ENCODE results near the gene HELB. TPM values are rescaled to one million over a fixed set of nuclear protein-coding genes. Genes with fewer than 3 reads are reported as not detected.

HELB gene
- total RNA-seq, 6 experiments from 2014 or later, result 1.5 to 4.2 (median 3.3) TPM

DNA sequence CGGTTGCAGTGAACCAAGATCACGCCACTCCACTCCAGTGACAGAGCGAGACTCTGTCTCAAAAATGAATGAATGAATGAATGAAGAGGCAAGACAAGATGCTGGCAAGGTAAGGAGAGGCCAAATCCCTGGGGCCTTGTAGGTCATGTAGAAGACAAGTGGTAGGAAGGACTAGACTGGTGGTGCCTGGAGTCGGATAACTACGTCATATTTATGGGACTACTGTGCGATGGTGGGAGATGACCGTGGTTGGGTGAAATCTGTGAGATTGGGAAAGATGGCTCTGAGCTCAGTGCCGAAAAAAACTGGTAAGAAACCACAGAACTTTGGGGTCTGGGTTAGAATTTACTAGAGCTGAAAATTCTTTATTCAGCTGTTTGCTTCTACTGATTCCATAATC is 50.6 kb downstream of the HELB start:
- Histone ChIP-seq H3K9me3 (no peaks in the 10 kb centered on the region), H3K36me3 (no peaks in the 10 kb centered on the region), H3K27ac (no peak overlapping the region), H3K27me3 (no peaks in the 10 kb centered on the region), H3K4me3 (no peak overlapping the region), H3K4me1 (no peaks in the 10 kb centered on the region)
- no peak for TF ChIP-seq POLR2A (IDR thresholded peaks at IDR 0.05)
- TF ChIP-seq, protein P1, sequence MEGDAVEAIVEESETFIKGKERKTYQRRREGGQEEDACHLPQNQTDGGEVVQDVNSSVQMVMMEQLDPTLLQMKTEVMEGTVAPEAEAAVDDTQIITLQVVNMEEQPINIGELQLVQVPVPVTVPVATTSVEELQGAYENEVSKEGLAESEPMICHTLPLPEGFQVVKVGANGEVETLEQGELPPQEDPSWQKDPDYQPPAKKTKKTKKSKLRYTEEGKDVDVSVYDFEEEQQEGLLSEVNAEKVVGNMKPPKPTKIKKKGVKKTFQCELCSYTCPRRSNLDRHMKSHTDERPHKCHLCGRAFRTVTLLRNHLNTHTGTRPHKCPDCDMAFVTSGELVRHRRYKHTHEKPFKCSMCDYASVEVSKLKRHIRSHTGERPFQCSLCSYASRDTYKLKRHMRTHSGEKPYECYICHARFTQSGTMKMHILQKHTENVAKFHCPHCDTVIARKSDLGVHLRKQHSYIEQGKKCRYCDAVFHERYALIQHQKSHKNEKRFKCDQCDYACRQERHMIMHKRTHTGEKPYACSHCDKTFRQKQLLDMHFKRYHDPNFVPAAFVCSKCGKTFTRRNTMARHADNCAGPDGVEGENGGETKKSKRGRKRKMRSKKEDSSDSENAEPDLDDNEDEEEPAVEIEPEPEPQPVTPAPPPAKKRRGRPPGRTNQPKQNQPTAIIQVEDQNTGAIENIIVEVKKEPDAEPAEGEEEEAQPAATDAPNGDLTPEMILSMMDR (IDR thresholded peaks at IDR 0.05), result no peak
- intact Hi-C loops (cut with DNase I), result no loop called here
- WGBS (ENCODE audit: insufficient coverage, low coverage, low lambda C conversion rate, missing lambda C conversion rate), result 90% methylated on average over 4 of the region's 8 CpGs
- ATAC-seq (no peak), DNase-seq (no peak)

DNA sequence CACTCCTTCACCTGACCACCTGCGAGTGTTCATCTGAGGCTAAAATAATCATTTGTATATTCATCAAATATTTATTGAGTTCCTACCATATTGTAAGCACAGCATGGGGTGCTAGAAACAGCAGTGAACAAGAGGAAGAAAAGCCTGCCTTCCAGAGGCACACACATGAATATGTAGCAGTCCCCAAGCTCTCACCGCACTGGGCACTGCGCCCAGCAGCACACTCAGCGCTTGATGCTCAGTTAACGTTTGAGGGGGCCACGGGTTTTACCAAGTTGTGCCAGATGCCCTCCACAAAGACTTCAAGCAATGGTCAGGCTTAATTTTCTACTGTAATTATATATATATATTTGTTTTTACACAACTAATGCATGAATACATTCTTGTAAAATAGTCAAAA is 52.0 kb downstream of the HELB start:
- H3K9me3 ChIP-seq, result no peaks in the 10 kb centered on the region
- intact Hi-C loops (cut with DNase I), result no loop called here
- H3K4me1 ChIP-seq, result no peaks in the 10 kb centered on the region
- ATAC-seq (no peak), DNase-seq (no peak)
- H3K27me3 ChIP-seq, result no peaks in the 10 kb centered on the region
- WGBS (ENCODE audit: insufficient coverage, low coverage, low lambda C conversion rate, missing lambda C conversion rate), result 73% methylated on average over 5 of the region's 6 CpGs
- no peaks in the 10 kb centered on the region for H3K36me3 ChIP-seq
- H3K27ac ChIP-seq, result no peak overlapping the region
- TF ChIP-seq, protein P1 (IDR thresholded peaks at IDR 0.05), result no peak
- no peak for TF ChIP-seq POLR2A (IDR thresholded peaks at IDR 0.05)
- H3K4me3 ChIP-seq, result no peak overlapping the region

DNA sequence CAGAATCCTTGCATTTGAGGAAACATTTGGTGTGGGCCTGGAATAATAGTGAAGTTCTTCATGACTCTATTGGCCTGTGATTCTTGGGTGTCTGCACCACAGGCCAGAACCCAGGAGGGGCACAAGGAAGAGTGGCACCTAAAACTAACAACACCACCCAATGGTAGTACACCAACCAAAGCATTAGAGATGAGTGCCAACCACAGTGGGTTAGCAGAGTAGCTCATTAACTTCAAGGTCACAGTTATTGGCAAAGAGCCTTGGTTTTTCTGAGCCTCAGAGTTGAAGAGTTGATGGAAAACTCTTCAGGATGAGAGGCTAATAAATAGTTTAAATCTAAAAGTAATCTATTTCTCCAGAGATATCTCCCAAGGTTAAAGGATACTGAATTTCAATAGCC is 57.0 kb downstream of the HELB start:
- H3K27ac ChIP-seq, result no peak overlapping the region
- no peaks in the 10 kb centered on the region for H3K4me1 ChIP-seq
- no peak overlapping the region for H3K4me3 ChIP-seq
- no peaks in the 10 kb centered on the region for H3K9me3 ChIP-seq
- DNase-seq (no peak), ATAC-seq (no peak)
- no peaks in the 10 kb centered on the region for H3K36me3 ChIP-seq
- intact Hi-C loops (cut with DNase I), result no loop called here
- H3K27me3 ChIP-seq, result no peaks in the 10 kb centered on the region
- no peak for TF ChIP-seq POLR2A (IDR thresholded peaks at IDR 0.05)
- TF ChIP-seq, protein P1 (IDR thresholded peaks at IDR 0.05), result no peak

DNA sequence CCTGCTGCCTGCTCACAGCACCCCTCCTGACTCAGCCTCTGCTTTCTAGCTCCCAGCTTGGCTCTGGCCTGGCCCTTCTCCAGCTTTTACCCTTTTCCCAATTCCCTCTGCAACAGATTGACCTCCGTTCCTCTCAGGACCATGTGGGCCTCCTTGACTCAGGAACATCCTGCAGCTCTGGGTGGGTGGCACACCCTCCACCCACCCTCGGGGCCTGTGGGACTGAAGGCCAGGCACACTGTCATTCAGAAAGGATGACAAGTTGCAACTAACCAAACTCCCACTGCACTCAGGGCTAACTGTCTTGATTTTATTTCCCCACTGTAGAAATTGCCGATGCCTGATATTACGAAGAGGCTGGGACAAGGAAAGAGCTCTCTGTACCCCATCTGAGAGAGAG is 59.4 kb downstream of the HELB start:
- H3K27ac ChIP-seq, result no peak overlapping the region
- WGBS (ENCODE audit: insufficient coverage, low coverage, low lambda C conversion rate, missing lambda C conversion rate), result 83% methylated on average over 2 of the region's 4 CpGs
- TF ChIP-seq POLR2A (IDR thresholded peaks at IDR 0.05), result no peak
- TF ChIP-seq, protein P1 (IDR thresholded peaks at IDR 0.05), result no peak
- no peak overlapping the region for H3K4me3 ChIP-seq
- no peaks in the 10 kb centered on the region for H3K4me1 ChIP-seq
- intact Hi-C loops (cut with DNase I), result no loop called here
- no peak for DNase-seq
- ATAC-seq, result no peak
- H3K27me3 ChIP-seq, result no peaks in the 10 kb centered on the region
- no peaks in the 10 kb centered on the region for H3K36me3 ChIP-seq
- H3K9me3 ChIP-seq, result no peaks in the 10 kb centered on the region

Measured in right lobe of liver (tissue), 6 donors.